ENCODE data around the gene TMOD3.

DNA sequence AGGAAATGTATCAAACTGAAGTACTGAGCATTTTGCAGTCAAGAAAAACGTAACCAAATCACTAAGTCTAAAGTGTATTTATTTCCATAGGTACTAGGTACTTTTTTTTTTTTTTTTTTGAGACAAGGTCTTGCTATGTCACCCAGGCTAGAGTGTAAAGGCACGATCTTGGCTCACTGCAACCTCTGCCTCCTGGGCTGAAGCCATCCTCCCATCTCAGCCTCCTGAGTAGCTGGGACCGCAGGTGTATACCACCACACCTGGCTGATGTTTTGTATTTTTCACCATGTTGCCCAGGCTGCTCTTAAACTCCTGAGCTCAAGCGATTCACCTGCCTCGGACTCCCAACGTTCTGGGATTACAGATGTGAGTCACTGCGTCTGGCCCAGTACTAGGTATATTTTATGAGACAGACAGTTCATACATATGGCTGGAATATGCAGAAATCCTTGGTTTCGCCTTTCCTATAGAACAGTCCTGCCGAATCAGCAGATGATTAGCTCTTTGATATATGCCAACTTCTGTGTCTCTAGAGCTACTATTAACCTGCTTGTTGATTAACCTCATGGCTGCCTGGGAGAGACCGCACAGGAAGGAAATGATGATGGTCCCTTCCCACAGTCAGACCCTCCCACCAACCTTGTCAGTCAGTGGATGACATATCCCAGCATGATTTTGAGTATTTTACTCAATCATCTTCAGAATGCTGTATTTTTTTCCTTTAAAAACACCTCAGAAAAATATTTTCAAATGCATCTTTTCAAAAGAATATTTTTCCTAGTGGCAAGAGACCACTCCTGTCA is 32.3 kb downstream of the TMOD3 start:
- TF ChIP-seq, protein P1, sequence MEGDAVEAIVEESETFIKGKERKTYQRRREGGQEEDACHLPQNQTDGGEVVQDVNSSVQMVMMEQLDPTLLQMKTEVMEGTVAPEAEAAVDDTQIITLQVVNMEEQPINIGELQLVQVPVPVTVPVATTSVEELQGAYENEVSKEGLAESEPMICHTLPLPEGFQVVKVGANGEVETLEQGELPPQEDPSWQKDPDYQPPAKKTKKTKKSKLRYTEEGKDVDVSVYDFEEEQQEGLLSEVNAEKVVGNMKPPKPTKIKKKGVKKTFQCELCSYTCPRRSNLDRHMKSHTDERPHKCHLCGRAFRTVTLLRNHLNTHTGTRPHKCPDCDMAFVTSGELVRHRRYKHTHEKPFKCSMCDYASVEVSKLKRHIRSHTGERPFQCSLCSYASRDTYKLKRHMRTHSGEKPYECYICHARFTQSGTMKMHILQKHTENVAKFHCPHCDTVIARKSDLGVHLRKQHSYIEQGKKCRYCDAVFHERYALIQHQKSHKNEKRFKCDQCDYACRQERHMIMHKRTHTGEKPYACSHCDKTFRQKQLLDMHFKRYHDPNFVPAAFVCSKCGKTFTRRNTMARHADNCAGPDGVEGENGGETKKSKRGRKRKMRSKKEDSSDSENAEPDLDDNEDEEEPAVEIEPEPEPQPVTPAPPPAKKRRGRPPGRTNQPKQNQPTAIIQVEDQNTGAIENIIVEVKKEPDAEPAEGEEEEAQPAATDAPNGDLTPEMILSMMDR (conservative IDR thresholded peaks at IDR 0.05 in 1 of 2, IDR thresholded peaks at IDR 0.05 in 1 of 2; ENCODE audit: extremely low read depth in 1 of 2, insufficient read depth in 1 of 2, low read depth in 1 of 2, low read length in 2 of 2) = no peak
- TF ChIP-seq EZH2 (IDR thresholded peaks at IDR 0.05; ENCODE audit: borderline replicate concordance, low read length) = no peak

Measured in mammary epithelial cell (primary cell).